IMR-90 (cell line): ENCODE results near the gene HSPE1. TPM values are rescaled to one million over a fixed set of nuclear protein-coding genes. Genes with fewer than 3 reads are reported as not detected.

Source experiments
- ATAC-seq: fragments of 200-7000 bp; cut with Tn5 transposase; 2 replicates; pipeline ENCODE4 v1.9.1; 2020; ENCODE audit warnings: low read depth, mild to moderate bottlenecking, moderate library complexity
- BruUV-seq: library from RNA; stranded (reverse); fragments of 400-500 nt; replicated peaks from 2 replicates; lab custom pipeline; 2021; lab: Mats Ljungman, UMichigan
- CTCF ChIA-PET: fragments of 300-600 bp; formaldehyde crosslinking; extraction: SDS; loops from one replicate; lab custom pipeline; 2021; ENCODE audit warnings: antibody characterized with exemption; lab: Yijun Ruan, JAX
- POLR2A ChIA-PET: fragments of 300-600 bp; sonication (Branson Sonifier 250); formaldehyde crosslinking; loops from one replicate; lab custom pipeline; 2022; ENCODE audit warnings: antibody characterized with exemption; ENCODE audit not compliant: unreplicated experiment; lab: Charles Lee
- DNase-seq: peaks from one replicate; pipeline ENCODE4 v3.0.0; 2013
- H2AFZ ChIP-seq: replicated peaks from 2 replicates; pipeline ENCODE3; 2013; ENCODE audit warnings: low read length, mild to moderate bottlenecking; ENCODE audit not compliant: poor library complexity
- H2AK5ac ChIP-seq: 2 replicates; pipeline ENCODE4 v1.6.1; 2013; ENCODE audit warnings: low read depth, low read length, inconsistent platforms
- H2AK9ac ChIP-seq: replicated peaks from 2 replicates; pipeline ENCODE3; 2013; ENCODE audit warnings: mild to moderate bottlenecking, low read depth, low read length, moderate library complexity; ENCODE audit not compliant: poor library complexity
- H2BK120ac ChIP-seq: 2 replicates; pipeline ENCODE4 v1.6.1; 2013; ENCODE audit warnings: low read depth, low read length, inconsistent platforms
- H2BK15ac ChIP-seq: 3 replicates; pipeline ENCODE4 v1.6.1; 2013; ENCODE audit warnings: low read depth, low read length, inconsistent platforms
- H2BK20ac ChIP-seq: 2 replicates; pipeline ENCODE4 v1.6.1; 2013; ENCODE audit warnings: low read depth, mild to moderate bottlenecking, inconsistent platforms, low read length, moderate library complexity
- H2BK5ac ChIP-seq: 2 replicates; pipeline ENCODE4 v1.6.1; 2013; ENCODE audit warnings: mild to moderate bottlenecking, low read depth, low read length, inconsistent platforms; ENCODE audit not compliant: poor library complexity, severe bottlenecking
- H3K14ac ChIP-seq: replicated peaks from 2 replicates; pipeline ENCODE4 v1.6.1; 2013; ENCODE audit warnings: low read depth, low read length, inconsistent platforms
- H3K18ac ChIP-seq: 2 replicates; pipeline ENCODE4 v1.6.1; 2013; ENCODE audit warnings: low read depth, low read length, control low read depth
- H3K23ac ChIP-seq: 2 replicates; pipeline ENCODE4 v1.6.1; 2013; ENCODE audit warnings: low read depth, low read length, inconsistent platforms
- H3K27ac ChIP-seq: 2 replicates; pipeline ENCODE4 v1.5.1; 2013; ENCODE audit warnings: mild to moderate bottlenecking, control low read depth, low read length; ENCODE audit not compliant: insufficient read depth
- H3K27me3 ChIP-seq: 2 replicates; pipeline ENCODE4 v1.6.1; 2013; ENCODE audit warnings: low read length; ENCODE audit not compliant: control insufficient read depth, insufficient read depth
- H3K36me3 ChIP-seq: 2 replicates; pipeline ENCODE4 v1.6.1; 2013; ENCODE audit warnings: low read length, mixed read lengths; ENCODE audit not compliant: control insufficient read depth, insufficient read depth
- H3K4ac ChIP-seq: 2 replicates; pipeline ENCODE4 v1.6.1; 2013; ENCODE audit warnings: low read depth, low read length, inconsistent platforms
- H3K4me1 ChIP-seq: 2 replicates; pipeline ENCODE4 v1.6.1; 2013; ENCODE audit warnings: low read length, mixed read lengths; ENCODE audit not compliant: control insufficient read depth, insufficient read depth
- H3K4me2 ChIP-seq: 2 replicates; pipeline ENCODE4 v1.6.1; 2013; ENCODE audit warnings: low read depth, mild to moderate bottlenecking, control low read depth, low read length, moderate library complexity
- H3K4me3 ChIP-seq: 2 replicates; pipeline ENCODE4 v1.5.1; 2013; ENCODE audit warnings: low read depth, mild to moderate bottlenecking, control low read depth, low read length, moderate library complexity; ENCODE audit not compliant: insufficient read depth
- H3K56ac ChIP-seq: 2 replicates; pipeline ENCODE4 v1.6.1; 2013; ENCODE audit warnings: low read length, inconsistent platforms; ENCODE audit not compliant: insufficient read depth; ENCODE audit errors: extremely low read depth
- H3K79me1 ChIP-seq, 2 experiments: 2 replicates each; pipeline ENCODE4 v1.6.1; 2013; ENCODE audit warnings: low read length in 2 of 2, inconsistent platforms in 1 of 2, low read depth in 1 of 2
- H3K9ac ChIP-seq: 2 replicates; pipeline ENCODE4 v1.6.1; 2013; ENCODE audit warnings: low read depth, low read length, control low read depth
- H3K9me1 ChIP-seq: 2 replicates; pipeline ENCODE4 v1.6.1; 2013; ENCODE audit warnings: low read length, inconsistent platforms; ENCODE audit not compliant: insufficient read depth
- H3K9me3 ChIP-seq: 2 replicates; pipeline ENCODE4 v1.6.1; 2013; ENCODE audit warnings: low read length; ENCODE audit not compliant: control insufficient read depth, insufficient read depth
- H4K20me1 ChIP-seq: 2 replicates; pipeline ENCODE4 v1.6.1; 2013; ENCODE audit warnings: low read length, inconsistent platforms; ENCODE audit not compliant: insufficient read depth
- H4K5ac ChIP-seq: 2 replicates; pipeline ENCODE4 v1.6.1; 2013; ENCODE audit warnings: mild to moderate bottlenecking, low read depth, low read length, control low read depth
- H4K8ac ChIP-seq, 2 experiments: 2 replicates each; pipeline ENCODE4 v1.6.1; 2013; ENCODE audit warnings: low read depth in 2 of 2, low read length in 2 of 2, control low read depth in 1 of 2, inconsistent platforms in 1 of 2
- H4K91ac ChIP-seq: 2 replicates; pipeline ENCODE4 v1.6.1; 2013; ENCODE audit warnings: low read depth, low read length, inconsistent platforms; ENCODE audit not compliant: insufficient read depth
- BHLHE40 ChIP-seq: fragments of 150-350 bp; IDR thresholded peaks from 2 replicates; pipeline ENCODE4 v1.6.1; 2016; ENCODE audit warnings: mild to moderate bottlenecking, low read depth, low read length
- CEBPB ChIP-seq: IDR thresholded peaks from 2 replicates; pipeline ENCODE4 v1.6.1; 2012; ENCODE audit warnings: low read depth, low read length, improper control_type of control experiment
- CHD1 ChIP-seq: IDR thresholded peaks from 2 replicates; pipeline ENCODE4 v1.6.1; 2012; ENCODE audit warnings: low read depth, low read length, improper control_type of control experiment
- FOS ChIP-seq: fragments of 150-350 bp; IDR thresholded peaks from 2 replicates; pipeline ENCODE4 v1.6.1; 2016; ENCODE audit warnings: low read depth, low read length
- MAFK ChIP-seq: IDR thresholded peaks from 2 replicates; pipeline ENCODE4 v1.6.1; 2012; ENCODE audit warnings: low read depth, low read length, improper control_type of control experiment
- MAZ ChIP-seq: IDR thresholded peaks from 2 replicates; pipeline ENCODE4 v1.6.1; 2012; ENCODE audit warnings: low read depth, mild to moderate bottlenecking, low read length, improper control_type of control experiment, moderate library complexity, borderline replicate concordance
- MXI1 ChIP-seq: IDR thresholded peaks from 2 replicates; pipeline ENCODE4 v1.6.1; 2012; ENCODE audit warnings: low read depth, mild to moderate bottlenecking, low read length, moderate library complexity, borderline replicate concordance
- NFE2L2 ChIP-seq: fragments of 150-350 bp; IDR thresholded peaks from 2 replicates; pipeline ENCODE4 v1.6.1; 2016; ENCODE audit warnings: low read depth, mild to moderate bottlenecking, low read length
- POLR2A ChIP-seq: IDR thresholded peaks from 2 replicates; pipeline ENCODE4 v1.6.1; 2012; ENCODE audit warnings: mild to moderate bottlenecking, low read depth, low read length
- RAD21 ChIP-seq: IDR thresholded peaks from 2 replicates; pipeline ENCODE4 v1.6.1; 2012; ENCODE audit warnings: low read length, improper control_type of control experiment
- RCOR1 ChIP-seq: IDR thresholded peaks from 2 replicates; pipeline ENCODE4 v1.6.1; 2012; ENCODE audit warnings: mild to moderate bottlenecking, low read length, improper control_type of control experiment; ENCODE audit not compliant: insufficient replicate concordance
- RFX5 ChIP-seq: IDR thresholded peaks from 2 replicates; pipeline ENCODE4 v1.8.0; 2012; ENCODE audit warnings: low read depth, mild to moderate bottlenecking, low read length, moderate library complexity
- SMC3 ChIP-seq: fragments of 150-350 bp; IDR thresholded peaks from 2 replicates; pipeline ENCODE4 v1.6.1; 2016; ENCODE audit warnings: low read depth, mild to moderate bottlenecking, antibody characterized with exemption, low read length, moderate library complexity
- WGBS, 2 experiments: methylation state at CpG; one replicate each; pipeline versions ENCODE4 v1.1.5 to v1.1.7; 2013; ENCODE audit warnings: missing lambda C conversion rate in 2 of 2; ENCODE audit not compliant: insufficient read length in 1 of 2; ENCODE audit errors: extremely low coverage in 2 of 2; 5-methylcytosine and 5-hydroxymethylcytosine counted together
- dilution Hi-C: fragments of 300-500 bp; cut with HindIII; formaldehyde crosslinking; loops from one replicate; pipeline ENCODE4 v1.14.3; 2018; ENCODE audit warnings: low sequenced_read_pairs; ENCODE audit not compliant: unreplicated experiment
- in situ Hi-C: fragments of 300-500 bp; cut with MboI; formaldehyde crosslinking; loops from 3 replicates; pipeline ENCODE4 v1.14.3; 2019; ENCODE audit warnings: low sequenced_read_pairs, inconsistent platforms, mixed read lengths
- intact Hi-C: fragments of 100-400 bp; cut with micrococcal nuclease; formaldehyde crosslinking; loops from 2 replicates; pipeline ENCODE4 v1.10.0; 2022
- polyA plus RNA-seq, 3 experiments: library from polyadenylated mRNA; depleted of rRNA; stranded (reverse); fragments of >200 nt; gene quantifications; 2 replicates each; pipeline ENCODE4 v1.2.3, GENCODE V29; 2012; ENCODE audit warnings: low replicate concordance in 1 of 3
- total RNA-seq: library from RNA; depleted of rRNA; stranded (reverse); fragments of >200 nt; gene quantifications from 2 replicates; pipeline ENCODE4 v1.2.3, GENCODE V29; 2012
- TF ChIP-seq, protein P1 (sequence below): fragments of 150-350 bp; IDR thresholded peaks from 2 replicates; pipeline ENCODE4 v1.6.1; 2016; ENCODE audit warnings: low read depth, mild to moderate bottlenecking, low read length, moderate library complexity, borderline replicate concordance
- TF ChIP-seq, protein P2 (sequence below): conservative IDR thresholded peaks from 2 replicates; pipeline ENCODE4 v1.5.1; 2012; ENCODE audit warnings: mild to moderate bottlenecking, low read depth, low read length, improper control_type of control experiment
- TF ChIP-seq, protein P3 (sequence below): fragments of 150-350 bp; IDR thresholded peaks from 2 replicates; pipeline ENCODE4 v1.6.1; 2017; ENCODE audit warnings: mild to moderate bottlenecking, antibody characterized with exemption, low read length, low read depth

The HSPE1 gene
- total and polyA plus RNA-seq, 2 of the 4 experiments (the other 2 are of a cell fraction), result 13.3 to 93.6 TPM

DNA sequence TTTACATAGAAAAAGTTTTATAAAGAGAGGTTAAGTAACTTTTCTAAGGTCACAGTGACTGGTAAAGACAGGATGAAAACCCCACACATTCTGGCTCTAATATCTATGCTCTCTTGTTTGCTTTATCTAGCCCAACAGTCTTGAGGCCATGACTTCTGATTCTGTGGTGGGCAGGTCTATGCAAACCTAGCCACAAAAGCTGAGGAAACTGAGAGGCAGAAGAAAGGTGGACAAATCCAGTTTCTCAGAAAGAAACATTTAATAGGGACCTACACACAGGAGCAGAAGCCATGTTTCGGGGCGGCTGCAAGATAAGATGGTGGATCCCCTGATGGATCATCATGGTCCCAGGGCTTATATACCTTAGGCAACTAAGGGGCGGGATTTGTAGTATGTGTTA is 22.4 kb upstream of the HSPE1 start:
- H4K91ac ChIP-seq, result no peak overlapping the region
- no peaks in the 10 kb centered on the region for H3K4me1 ChIP-seq
- no peak for DNase-seq
- no peak overlapping the region for H3K23ac ChIP-seq
- H2BK20ac ChIP-seq, result no peak overlapping the region
- no peak overlapping the region for H3K18ac ChIP-seq
- CTCF ChIA-PET, result interaction anchor here (0.7 kb wide), 1 partner anchor 18 kb away, joined by 5 read pairs; no protein-coding TSS in a partner anchor
- H3K27ac ChIP-seq, result no peak overlapping the region
- WGBS, 2 experiments, result no CpG with 5 or more reads among the region's 3 CpGs
- no peak overlapping the region for H2BK5ac ChIP-seq
- POLR2A ChIA-PET, result no interaction called here
- in situ Hi-C loops (no loop called here), dilution Hi-C loops (no loop called here), intact Hi-C loops (loop anchor here (5.0 kb wide), 1 partner anchor 60 kb away; no protein-coding TSS in a partner anchor)
- no peak overlapping the region for H3K56ac ChIP-seq
- H2AK5ac ChIP-seq, result no peak overlapping the region
- H2AK9ac ChIP-seq, result no peak overlapping the region
- H3K9me1 ChIP-seq, result no peaks in the 10 kb centered on the region
- H3K4me3 ChIP-seq, result no peak overlapping the region
- no peak overlapping the region for H3K4ac ChIP-seq
- no peak overlapping the region for H2AFZ ChIP-seq
- TF ChIP-seq POLR2A (no peak), RCOR1 (no peak), MAZ (no peak), FOS (no peak), CHD1 (no peak), RAD21 (no peak), NFE2L2 (no peak), SMC3 (no peak), MXI1 (no peak), BHLHE40 (no peak), RFX5 (no peak), MAFK (no peak), CEBPB (no peak)
- TF ChIP-seq, protein P1, sequence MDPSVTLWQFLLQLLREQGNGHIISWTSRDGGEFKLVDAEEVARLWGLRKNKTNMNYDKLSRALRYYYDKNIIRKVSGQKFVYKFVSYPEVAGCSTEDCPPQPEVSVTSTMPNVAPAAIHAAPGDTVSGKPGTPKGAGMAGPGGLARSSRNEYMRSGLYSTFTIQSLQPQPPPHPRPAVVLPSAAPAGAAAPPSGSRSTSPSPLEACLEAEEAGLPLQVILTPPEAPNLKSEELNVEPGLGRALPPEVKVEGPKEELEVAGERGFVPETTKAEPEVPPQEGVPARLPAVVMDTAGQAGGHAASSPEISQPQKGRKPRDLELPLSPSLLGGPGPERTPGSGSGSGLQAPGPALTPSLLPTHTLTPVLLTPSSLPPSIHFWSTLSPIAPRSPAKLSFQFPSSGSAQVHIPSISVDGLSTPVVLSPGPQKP, result no peak
- TF ChIP-seq, protein P2, sequence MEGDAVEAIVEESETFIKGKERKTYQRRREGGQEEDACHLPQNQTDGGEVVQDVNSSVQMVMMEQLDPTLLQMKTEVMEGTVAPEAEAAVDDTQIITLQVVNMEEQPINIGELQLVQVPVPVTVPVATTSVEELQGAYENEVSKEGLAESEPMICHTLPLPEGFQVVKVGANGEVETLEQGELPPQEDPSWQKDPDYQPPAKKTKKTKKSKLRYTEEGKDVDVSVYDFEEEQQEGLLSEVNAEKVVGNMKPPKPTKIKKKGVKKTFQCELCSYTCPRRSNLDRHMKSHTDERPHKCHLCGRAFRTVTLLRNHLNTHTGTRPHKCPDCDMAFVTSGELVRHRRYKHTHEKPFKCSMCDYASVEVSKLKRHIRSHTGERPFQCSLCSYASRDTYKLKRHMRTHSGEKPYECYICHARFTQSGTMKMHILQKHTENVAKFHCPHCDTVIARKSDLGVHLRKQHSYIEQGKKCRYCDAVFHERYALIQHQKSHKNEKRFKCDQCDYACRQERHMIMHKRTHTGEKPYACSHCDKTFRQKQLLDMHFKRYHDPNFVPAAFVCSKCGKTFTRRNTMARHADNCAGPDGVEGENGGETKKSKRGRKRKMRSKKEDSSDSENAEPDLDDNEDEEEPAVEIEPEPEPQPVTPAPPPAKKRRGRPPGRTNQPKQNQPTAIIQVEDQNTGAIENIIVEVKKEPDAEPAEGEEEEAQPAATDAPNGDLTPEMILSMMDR, result no peak
- TF ChIP-seq, protein P3, sequence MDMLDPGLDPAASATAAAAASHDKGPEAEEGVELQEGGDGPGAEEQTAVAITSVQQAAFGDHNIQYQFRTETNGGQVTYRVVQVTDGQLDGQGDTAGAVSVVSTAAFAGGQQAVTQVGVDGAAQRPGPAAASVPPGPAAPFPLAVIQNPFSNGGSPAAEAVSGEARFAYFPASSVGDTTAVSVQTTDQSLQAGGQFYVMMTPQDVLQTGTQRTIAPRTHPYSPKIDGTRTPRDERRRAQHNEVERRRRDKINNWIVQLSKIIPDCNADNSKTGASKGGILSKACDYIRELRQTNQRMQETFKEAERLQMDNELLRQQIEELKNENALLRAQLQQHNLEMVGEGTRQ, result no peak
- ATAC-seq, result no peak
- H3K36me3 ChIP-seq, result peaks cover 37% of the 10 kb centered on the region
- H2BK120ac ChIP-seq, result no peak overlapping the region
- H4K5ac ChIP-seq, result no peak overlapping the region
- peaks cover 3 to 4% of the 10 kb centered on the region in 2 experiments; a peak in 1 of 4 replicates for H3K79me1 ChIP-seq
- H3K14ac ChIP-seq, result no peak overlapping the region
- H3K27me3 ChIP-seq, result no peaks in the 10 kb centered on the region
- BruUV-seq, result no TSS peak
- no peak overlapping the region for H3K4me2 ChIP-seq
- no peak overlapping the region for H4K8ac ChIP-seq
- H2BK15ac ChIP-seq, result no peak overlapping the region
- no peak overlapping the region for H3K9ac ChIP-seq
- peaks cover 4% of the 10 kb centered on the region; the same call in 1 of the 2 replicates for H4K20me1 ChIP-seq
- H3K9me3 ChIP-seq, result no peaks in the 10 kb centered on the region; the same call in 1 of the 2 replicates
